ENCODE results near the gene VAC14.

The VAC14 gene

GRCh38 chr16:70728150-70728549 lies 72.8 kb downstream of the VAC14 start:
- no peak for DNase-seq
- H3K27me3 Mint-ChIP-seq (ENCODE audit: low read depth, poor library complexity) = no peaks in the 10 kb centered on the region
- peaks cover 38% of the 10 kb centered on the region for H3K36me3 Mint-ChIP-seq (ENCODE audit: low read depth)
- H3K9me3 Mint-ChIP-seq = no peaks in the 10 kb centered on the region
- H3K27ac Mint-ChIP-seq = no peak overlapping the region
- H3K4me3 Mint-ChIP-seq = no peak overlapping the region
- peaks cover 70% of the 10 kb centered on the region for H3K4me1 Mint-ChIP-seq
- no peak for TF ChIP-seq CTCF (IDR thresholded peaks at IDR 0.05)

DNA sequence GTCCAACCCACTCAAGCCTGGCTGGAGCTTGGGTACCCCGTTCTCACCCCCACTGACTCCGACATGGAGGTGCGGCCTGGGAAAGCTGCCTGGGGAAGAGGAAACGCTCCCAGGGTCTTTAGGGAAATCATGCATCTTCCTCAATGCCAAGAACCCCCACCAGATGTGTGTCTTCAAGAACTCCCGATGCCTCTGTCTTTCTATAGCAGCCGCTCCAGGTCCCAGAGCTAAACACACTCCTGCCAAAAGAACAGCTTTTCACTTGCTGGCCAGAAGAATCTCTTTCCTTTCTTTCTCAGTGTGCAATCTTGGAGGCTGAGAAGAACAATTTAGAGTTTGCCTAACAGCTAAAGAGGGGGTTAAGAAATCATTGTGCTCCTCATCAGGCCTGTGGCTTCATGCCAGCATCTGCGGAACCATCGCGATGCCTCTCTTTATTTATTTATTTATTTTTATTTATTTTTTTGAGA lies 74.0 kb downstream of the VAC14 start:
- Mint-ChIP-seq H3K9me3 (no peaks in the 10 kb centered on the region), H3K4me1 (peaks cover 69% of the 10 kb centered on the region), H3K4me3 (no peak overlapping the region), H3K36me3 (ENCODE audit: low read depth) (peaks cover 37% of the 10 kb centered on the region), H3K27me3 (ENCODE audit: low read depth, poor library complexity) (no peaks in the 10 kb centered on the region), H3K27ac (peak overlapping the region; percentile 82)
- TF ChIP-seq CTCF (IDR thresholded peaks at IDR 0.05) = no peak
- DNase-seq = no peak

DNA sequence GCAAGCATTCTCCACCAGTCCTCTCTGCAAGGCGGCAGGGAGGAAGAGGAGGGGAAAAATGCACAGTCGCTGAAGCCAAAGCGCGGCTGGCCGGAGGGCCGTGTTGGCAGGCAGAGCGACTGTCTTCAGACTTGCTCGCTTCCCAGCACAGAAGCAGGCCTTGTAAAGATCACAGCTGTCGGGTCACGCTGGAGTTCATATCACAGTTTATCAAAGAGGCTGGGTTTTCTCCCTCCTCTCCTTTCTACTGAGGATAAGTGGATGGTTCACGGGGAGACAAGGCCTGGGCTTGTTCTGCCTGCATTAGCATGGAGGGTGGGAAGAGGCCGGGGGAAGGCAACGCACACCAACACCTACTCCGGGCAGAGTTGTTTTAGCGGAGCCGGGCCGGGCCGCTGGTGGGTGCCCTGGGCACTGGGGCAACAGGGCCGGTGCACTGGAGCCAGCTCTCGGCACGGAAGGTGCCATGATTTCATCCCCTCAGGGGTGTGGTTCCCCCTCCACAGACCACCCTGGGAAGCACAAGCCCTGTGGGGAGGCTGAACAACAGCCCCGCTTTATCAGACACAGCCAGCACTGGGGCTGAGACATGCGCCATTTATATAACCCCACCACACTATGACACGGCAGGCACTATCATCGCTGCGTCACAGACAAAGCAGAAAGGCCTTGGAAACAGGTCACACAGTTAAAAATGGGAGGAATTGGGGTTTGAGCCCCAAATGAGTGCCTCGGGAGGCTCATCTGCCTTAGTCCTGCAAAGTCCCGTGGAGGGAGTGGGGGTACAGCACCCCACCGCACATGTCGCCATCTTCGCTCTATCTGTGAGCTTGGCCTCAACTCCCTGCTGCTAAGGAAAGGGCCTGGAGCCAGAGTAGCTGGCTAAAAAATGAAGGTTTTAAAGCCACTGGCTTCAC lies 74.8 kb downstream of the VAC14 start:
- H3K4me1 Mint-ChIP-seq = peaks cover 61% of the 10 kb centered on the region
- no peaks in the 10 kb centered on the region for H3K9me3 Mint-ChIP-seq
- no peaks in the 10 kb centered on the region for H3K27me3 Mint-ChIP-seq (ENCODE audit: low read depth, poor library complexity)
- peak overlapping the region; percentile 94 for H3K27ac Mint-ChIP-seq
- no peak for DNase-seq
- H3K4me3 Mint-ChIP-seq = no peak overlapping the region
- no peak for TF ChIP-seq CTCF (IDR thresholded peaks at IDR 0.05)
- H3K36me3 Mint-ChIP-seq (ENCODE audit: low read depth) = peaks cover 32% of the 10 kb centered on the region

- DNase-seq = no peak
- Mint-ChIP-seq H3K36me3 (ENCODE audit: low read depth) (peaks cover 36% of the 10 kb centered on the region), H3K27me3 (ENCODE audit: low read depth, poor library complexity) (no peaks in the 10 kb centered on the region), H3K4me3 (no peak overlapping the region), H3K27ac (peak overlapping the region; percentile 94), H3K9me3 (no peaks in the 10 kb centered on the region), H3K4me1 (peaks cover 55% of the 10 kb centered on the region)
- TF ChIP-seq CTCF (IDR thresholded peaks at IDR 0.05) = no peak
Measured at GRCh38 chr16:70725024-70725911, 75.7 kb downstream of the VAC14 start.

- H3K27ac Mint-ChIP-seq = peak overlapping the region; percentile 66
- H3K4me3 Mint-ChIP-seq = no peak overlapping the region
Measured at GRCh38 chr16:70724146-70725023, 76.6 kb downstream of the VAC14 start.

More at GRCh38 chr16:70724146-70725023, 76.6 kb downstream of the VAC14 start:
- no peak for TF ChIP-seq CTCF (IDR thresholded peaks at IDR 0.05)
- Mint-ChIP-seq H3K36me3 (ENCODE audit: low read depth) (peaks cover 36% of the 10 kb centered on the region), H3K9me3 (peaks cover 6% of the 10 kb centered on the region), H3K4me1 (peaks cover 48% of the 10 kb centered on the region), H3K27me3 (ENCODE audit: low read depth, poor library complexity) (no peaks in the 10 kb centered on the region)
- no peak for DNase-seq

All from nephron progenitor cell (in vitro differentiated cells).